ENCODE measurements around the gene NLRP9. TPM values are rescaled to one million over a fixed set of nuclear protein-coding genes. Genes with fewer than 3 reads are reported as not detected.

NLRP9 gene
- total RNA-seq, 1 donor from 2014 or later: not detected

DNA sequence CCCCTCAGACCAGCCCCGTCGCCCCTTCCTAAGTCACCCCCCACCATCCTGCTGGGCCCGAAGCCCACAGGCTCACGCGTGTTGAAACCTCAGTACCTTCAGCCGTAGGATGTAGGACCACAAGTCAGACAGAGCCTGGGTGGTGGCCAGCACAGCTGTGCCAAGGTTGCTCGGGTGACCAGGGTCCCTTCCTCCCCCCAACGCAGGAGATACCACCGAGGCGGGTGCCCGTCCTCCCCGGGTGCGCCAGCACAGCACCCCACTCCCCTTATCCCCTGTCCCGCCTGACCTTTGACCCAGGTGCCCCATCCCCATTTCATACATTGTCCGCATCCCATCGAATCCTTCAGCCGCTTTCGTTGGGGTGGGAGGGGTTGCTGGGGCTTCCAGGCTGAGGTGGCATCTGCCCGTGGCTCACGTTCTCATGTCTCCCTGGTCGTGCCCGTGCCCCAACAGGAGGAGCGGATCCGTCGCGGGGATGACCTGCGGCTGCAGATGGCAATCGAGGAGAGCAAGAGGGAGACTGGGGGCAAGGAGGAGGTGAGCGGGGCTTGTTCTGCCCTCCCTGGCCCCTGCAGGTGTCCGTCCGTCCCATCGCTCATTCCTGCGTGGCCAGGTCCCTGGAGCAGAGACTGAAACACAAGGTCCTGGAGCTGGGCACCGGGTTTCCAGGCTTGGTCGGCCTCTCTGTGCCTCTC is 48.6 kb downstream of the NLRP9 start:
- no peak for DNase-seq (ENCODE audit: extremely low read depth, low read depth, low spot score)

DNA sequence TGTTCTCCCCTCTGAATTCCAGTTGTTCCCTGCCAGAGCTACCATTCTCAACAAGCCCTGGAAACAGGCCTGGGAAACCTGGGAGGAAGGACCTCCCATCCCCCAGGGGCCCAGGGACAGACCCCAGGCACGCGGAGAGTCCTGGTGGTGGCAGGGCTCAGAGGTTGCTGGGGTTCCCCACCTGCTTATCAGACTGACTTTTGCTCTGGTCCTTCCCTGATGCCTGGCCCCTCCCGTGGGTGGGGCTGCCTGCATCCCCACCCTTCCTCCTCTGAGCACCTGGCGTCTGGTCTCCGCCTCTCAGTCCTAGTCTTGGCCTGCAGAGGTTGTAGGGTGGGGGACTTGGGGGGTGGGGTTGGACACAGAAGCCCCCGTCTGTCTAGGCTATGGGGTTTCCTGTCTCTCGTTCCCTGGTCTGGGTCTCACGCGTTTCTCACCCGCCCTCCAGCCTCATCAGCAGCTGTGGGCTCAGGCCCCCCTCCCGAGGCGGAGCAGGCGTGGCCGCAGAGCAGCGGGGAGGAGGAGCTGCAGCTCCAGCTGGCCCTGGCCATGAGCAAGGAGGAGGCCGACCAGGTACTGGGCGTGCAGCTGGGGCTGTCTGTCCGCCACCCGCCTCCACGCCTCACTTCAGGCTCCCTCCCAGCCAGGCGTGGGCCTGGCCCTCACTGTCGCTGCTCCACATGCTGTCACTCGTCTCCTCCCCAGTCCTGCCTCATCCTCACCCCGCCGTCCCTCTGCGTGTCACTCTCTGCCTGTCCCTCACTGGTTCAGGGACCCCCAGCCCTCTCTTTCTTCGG is 49.6 kb downstream of the NLRP9 start:
- no peak for DNase-seq (ENCODE audit: extremely low read depth, low read depth, low spot score)

DNA sequence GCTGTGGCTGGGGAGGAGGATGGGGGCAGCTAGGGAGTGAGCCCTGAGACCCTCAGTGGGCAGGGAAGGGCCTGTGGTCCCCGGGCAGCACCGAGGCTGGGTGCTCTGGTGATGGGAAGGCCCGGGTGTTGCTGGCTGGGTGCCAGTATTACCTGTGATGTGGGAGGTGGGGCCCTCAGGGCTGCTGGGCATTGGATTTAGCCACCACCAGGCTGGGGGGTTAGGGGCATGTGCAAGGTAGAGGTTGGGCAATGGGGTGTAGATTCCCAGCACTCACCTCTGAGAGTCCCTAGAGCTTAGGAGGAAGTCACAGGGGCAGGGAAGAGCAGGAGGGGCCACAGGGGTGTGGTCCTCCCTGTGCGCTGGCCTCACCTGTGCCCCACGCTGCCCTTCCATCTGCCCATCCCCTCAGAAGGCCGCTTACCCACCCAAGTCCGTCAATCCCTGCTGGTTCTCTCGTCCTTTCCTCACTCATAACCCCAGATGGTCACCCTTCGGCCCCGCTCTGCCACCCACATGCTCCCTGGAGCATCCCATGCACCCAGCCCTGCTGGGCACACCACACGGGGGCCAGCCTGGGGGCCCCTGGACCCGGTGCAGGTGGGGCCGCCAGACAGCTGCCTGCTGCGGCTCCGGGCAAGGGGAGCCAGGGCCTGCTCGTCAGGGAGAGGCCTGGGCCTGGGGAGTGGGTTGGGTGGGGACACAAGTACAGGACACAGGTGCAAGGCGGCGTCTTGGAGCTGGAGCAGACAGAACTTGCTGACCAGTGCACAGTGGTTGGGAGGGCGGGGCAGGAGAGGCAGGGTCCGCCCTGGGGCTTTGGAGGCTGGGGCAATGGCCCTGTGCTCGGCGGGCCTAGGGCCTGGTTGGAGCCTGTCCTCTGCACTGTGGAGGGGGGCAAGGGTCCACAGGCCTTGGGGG is 50.7 kb downstream of the NLRP9 start:
- DNase-seq (ENCODE audit: extremely low read depth, low read depth, low spot score): no peak

DNA sequence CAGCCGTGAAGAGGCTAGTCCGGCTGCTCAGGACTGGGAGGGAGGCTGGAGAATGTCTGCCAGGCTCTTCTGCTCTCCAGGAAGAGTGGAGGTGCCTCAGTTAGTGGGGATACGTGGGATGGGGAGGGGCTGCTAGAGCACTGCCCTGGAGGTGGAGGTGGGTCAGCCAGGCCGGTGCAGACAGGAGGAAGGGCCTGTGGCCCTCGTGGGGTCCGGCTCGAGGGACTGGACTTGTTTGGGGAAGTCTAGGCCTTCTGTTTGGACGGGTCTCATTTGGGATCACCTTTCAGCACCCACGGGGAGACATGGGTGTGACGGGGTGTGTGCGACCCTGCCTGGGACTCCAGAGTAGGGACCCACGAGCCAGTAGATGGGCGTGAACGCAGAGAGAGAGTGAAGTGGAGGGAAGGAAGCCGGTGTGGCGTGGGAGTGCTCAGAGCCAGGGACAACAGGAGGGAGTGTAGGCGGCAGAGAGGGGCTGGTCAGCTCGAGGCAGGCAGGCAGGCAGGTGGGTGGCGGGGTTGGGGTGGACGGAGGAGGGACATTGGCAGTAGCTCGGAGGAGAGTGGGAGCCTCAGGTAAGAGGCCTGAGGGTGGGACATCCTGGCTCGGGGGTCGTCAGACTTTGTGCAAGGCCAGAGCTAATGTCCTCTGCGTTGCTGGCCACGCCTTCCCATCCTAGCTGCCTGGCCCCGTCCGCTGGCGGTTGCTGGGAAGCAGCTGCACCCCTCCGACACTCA is 51.7 kb downstream of the NLRP9 start:
- no peak for DNase-seq (ENCODE audit: extremely low read depth, low read depth, low spot score)

DNA sequence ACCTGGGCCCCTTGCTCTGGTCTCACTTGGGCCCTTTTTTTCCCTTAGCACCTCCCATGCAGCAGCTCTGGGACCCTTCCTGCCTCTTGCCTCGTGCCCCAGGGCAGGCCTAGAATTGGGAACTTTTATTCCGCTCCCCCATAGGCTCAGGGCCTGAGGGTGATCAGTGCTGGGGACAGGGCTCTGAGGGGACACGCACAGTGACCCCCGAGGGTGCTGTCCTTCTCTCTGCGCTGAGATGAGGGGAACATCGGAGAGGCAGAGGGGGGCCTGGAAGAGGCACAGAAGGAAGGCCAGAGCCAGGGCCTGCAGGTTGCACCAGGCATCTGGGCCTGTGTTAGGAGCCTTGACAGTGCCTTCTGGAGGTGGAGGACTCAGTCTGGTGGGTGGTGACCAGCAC is 52.4 kb downstream of the NLRP9 start:
- no peak for DNase-seq (ENCODE audit: extremely low read depth, low read depth, low spot score)

DNA sequence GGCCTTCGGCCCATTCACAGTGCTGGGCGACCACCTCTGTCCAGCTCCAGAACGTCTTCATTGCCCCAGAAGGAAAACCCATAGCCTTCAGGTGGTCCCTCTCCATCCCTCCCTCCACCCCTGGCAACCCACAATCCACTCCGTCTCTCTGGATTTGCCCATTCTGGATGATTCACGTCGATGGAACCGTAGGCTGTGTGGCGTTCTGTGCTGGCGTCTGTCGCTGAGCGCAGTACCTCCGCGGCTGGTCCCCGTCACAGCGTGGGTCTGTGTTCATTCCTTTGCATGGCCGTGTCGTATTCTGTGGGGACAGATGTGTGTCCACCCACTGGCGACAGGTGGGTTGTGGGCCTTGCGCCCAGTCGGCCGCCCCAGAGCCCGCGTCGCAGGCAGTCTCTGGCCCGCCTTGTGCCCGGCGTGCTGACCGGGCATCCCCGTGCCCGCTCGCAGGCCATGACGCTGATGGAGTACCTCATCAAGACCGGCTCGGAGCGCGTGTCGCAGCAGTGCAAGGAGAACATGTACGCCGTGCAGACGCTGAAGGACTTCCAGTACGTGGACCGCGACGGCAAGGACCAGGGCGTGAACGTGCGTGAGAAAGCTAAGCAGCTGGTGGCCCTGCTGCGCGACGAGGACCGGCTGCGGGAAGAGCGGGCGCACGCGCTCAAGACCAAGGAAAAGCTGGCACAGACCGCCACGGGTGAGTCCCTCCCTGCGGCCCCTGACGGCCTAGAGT is 53.1 kb downstream of the NLRP9 start:
- DNase-seq (ENCODE audit: extremely low read depth, low read depth, low spot score): no peak

DNA sequence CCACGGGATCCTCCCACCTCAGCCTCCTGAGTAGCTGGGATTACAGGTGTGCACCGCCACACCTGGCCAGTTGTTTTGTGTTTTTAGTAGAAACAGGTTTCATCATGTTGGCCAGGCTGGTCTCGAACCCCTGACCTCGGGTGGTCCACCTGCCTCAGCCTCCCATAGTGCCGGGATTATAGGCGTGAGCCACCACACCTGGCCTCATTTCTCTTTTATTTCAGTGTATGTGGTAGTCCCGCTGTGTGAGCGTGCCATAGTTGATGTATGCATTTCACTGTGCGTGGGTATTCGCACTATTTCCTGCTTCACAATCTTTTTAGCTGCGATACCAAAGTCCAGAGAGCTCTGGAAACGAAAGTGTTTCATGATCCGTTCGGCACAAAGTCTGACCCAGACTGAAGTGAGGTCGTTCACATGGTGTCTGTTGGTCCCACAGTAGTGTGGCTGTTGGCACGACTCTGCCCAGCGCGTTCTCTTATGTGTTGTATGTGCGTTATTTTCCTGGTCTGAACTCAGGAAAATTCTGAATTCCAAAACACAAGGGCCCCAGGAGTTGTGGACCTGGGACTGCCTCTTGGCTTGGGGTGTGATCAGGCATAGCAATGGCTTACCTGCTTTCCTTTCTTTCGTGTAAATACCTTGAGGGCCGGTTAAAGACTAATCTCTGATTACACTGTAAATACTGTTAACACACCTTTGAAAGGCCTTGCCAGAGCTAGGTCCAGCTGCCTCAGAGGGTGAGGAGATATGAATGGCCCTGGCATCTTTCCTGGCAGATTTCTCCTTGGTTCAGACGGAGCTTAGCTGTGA is 54.5 kb downstream of the NLRP9 start:
- DNase-seq (ENCODE audit: extremely low read depth, low read depth, low spot score): no peak

DNA sequence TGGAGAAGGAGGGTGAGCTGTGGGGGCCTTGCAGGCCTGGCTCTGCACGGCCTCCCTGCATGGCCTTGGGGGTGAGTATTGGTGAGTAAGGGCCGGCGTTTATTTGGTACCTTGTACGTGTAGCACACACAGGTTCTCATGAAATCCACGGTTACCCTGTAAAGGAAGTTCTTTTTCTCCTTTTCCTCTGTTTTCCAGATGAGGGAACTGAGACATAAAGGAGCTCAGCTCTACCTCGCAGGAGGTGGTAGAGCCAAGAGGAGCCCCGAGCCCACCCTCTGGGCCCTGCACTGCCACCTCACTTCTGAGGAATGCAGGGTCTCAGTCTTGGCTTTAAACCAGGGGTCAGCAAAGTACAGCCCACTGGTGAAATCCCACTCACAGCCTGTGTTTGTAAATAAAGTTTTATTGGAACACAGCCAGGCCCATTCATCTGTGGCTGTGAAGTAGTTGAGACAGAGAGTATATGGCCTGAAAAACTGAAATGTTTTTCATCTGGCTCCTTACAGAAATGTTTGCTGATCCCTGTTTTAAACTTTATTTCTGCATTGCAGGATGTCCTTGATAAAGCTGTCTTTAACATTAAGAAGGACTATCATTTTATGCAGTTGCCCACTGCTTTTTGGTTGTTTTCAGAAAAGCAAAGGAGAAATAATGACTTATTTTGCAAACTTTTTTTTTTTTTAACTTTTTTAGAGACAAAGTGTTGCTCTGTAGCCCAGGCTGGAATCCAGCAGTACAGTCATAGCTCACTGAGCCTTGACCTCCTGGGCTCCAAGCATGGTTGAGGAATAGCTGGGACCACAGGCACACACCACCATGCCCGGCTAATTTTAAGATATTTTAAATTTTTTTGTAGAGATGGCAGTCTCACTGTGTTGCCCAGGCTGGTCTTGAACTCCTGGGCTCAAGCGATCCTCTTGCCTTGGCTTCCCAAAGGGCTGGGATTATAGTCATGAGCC is 56.8 kb downstream of the NLRP9 start:
- DNase-seq (ENCODE audit: extremely low read depth, low read depth, low spot score): no peak

DNA sequence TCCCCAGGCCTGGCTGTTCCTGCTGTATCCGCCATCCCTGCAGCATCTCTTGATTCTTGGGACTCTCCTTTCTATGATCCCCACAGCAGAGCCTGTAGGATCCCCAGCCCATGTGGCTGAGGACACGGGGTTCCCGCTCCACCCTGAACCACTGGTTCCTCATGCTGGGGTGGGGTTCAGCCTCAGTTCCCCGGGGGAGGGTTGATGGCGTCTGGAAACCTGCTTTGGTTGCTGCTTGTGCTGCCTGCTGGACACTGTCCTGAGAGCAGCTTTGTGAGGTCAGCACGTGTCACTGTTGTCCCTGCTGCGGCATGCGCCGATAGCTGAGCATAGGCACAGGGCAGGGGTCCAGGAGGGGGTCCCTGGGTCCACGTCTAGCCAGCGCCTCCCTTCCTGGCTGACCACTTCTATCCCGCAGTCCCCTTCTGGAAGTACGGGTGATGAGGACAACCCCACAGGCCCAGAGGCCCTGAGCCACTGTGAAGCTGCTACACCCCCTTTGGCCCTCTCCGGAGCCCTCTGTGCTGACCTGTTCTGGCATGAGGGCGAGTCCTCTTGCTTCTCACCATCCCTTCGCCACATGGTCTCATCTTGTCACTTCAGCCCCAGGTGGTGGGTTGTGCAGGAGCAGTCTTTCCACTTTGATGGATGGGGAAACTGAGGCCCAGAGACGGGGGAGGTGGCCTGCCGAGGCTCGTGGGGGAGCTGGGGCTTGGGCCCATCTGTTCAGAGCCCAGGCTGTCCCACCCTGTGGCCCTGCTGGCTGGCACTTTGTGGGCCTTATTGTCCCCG is 57.7 kb downstream of the NLRP9 start:
- DNase-seq (ENCODE audit: extremely low read depth, low read depth, low spot score): no peak

DNA sequence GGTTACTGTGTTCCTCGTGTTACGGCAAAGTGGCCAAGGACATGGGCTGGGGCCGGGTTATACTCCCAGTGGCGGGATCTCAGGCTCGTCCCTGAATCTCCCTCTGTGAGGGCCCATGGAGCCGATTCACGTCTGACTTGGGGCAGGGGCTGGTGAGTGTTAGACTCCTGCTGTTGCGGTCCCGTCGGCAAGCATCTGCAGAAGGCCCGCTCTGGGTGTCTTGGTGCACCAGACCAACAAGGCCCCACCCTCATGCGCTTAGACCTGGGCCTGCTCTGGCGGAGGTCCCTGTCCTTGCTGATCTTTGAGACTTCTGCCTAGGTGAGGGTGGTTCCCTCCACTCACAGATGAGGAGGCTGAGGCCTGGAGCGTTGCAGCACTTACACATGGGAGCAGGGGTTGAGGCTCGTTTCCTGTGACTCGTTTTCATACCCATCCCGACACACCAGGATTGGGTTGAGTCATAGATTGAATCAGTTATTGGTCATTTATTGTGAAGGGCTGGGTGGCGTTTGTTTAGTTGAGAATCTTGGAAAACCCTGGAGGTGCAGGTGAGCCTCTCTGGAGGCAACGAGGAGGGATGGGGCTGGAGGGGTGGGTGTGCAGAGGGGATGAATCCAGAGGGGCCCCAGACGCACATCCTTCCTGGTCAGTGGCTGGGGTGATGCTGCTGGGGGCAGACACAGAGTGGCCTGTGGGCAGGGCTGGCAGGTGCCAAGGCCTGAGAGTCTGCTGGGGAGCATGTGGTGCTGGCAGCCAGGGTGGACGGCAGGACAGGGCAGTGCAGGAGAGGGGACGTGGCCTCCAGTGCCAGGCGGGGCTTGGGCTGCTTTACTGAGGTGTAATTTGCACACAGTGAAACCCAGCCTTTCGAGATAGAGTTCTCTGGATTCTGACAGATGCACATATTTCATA is 58.6 kb downstream of the NLRP9 start:
- DNase-seq (ENCODE audit: extremely low read depth, low read depth, low spot score): no peak

DNA sequence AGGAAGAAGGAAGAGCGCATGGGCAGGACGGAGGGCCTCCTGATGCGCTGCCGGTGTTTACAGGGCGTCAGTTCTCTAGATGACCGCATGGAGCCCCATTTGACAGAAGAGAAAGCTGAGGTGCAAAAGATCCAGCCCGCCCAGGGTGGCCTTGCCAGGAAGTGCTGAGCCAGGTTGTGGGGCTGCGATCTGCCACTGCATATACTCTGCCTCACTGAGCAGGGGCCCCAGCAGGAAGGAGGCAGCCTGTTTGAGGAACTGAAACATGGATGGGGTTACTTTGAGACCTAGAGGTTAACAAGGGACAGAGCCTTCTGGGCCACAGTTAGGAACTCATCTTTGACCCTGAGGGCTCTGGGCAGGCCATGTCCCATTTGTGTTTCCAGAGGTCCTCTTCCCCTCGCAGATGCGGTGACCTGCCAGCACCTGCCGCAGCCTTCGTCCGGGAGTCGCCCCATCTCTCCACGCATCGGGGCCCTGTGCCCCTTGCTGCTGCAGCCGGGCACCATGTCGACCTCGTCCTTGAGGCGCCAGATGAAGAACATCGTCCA is 60.0 kb downstream of the NLRP9 start:
- no peak for DNase-seq (ENCODE audit: extremely low read depth, low read depth, low spot score)

DNA sequence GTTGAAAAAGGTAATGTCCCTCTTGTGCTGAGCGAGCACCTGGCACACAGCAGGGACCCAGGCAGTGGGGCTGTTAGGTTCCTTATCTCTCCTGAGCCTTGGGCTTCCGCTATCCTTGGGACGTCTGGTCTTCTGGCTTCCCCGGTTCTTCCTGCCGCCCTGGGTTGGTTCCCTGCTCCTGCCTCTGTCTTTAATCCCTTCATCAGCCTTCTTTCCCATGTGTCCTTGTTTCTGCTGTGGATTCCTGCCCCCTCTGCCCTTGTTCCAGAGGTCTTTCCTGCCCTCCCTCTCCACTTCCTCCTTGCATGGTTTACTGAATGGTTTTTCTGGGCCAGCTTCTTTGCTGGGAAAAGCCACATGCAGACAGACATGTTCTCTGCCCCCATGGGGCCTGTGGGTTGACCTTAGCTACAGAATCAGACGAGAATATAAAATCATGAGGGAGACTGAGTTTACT is 60.6 kb downstream of the NLRP9 start:
- no peak for DNase-seq (ENCODE audit: extremely low read depth, low read depth, low spot score)

DNA sequence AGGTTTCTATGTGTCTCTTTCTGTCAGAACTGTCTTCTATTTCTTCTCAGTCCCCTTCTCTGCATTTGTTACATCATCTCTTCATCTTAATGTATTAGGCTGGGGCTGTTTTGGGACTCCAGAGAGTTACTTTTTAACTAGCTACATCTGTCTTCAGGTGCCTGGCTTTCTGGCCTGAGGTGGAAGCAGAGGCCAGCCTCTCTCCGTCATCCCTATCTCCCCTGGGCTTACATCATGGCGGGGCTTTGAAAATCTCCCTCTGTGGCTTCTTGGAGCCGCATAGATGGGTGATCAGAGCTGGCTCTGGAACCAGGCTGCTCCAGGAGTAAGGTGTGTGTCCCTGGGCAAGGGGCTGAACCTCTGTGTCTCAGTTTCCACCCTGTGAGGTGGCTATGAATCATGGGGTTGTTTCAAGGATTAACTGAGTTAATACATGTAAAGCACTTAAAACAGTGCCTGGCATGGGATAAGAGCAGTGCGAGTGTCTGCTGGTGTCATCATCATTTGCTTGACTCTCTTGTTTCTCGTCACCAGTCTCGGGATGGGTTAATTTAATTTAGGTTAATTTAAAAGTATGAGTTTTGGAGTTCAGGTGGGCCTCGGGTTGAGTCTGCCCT is 61.2 kb downstream of the NLRP9 start:
- no peak for DNase-seq (ENCODE audit: extremely low read depth, low read depth, low spot score)

DNA sequence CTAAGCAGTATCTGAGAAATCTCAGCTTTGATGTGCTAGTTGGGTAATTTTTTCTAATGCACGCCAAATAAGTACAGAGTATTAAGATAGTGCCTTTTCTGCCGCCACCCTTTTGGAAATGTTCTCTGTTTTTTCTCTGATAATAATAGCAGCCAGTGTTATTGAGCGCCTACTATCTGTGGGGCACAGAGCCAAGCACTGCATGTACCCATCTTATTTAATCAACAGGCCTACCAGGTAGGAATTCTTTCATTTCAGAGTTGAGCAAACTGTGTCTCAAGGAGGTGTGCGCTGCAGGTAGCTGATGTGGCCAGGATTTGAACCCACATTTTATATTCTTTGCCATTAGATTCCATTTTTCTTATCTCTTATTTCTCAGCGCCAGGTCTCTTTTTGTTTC is 61.8 kb downstream of the NLRP9 start:
- DNase-seq (ENCODE audit: extremely low read depth, low read depth, low spot score): no peak

DNA sequence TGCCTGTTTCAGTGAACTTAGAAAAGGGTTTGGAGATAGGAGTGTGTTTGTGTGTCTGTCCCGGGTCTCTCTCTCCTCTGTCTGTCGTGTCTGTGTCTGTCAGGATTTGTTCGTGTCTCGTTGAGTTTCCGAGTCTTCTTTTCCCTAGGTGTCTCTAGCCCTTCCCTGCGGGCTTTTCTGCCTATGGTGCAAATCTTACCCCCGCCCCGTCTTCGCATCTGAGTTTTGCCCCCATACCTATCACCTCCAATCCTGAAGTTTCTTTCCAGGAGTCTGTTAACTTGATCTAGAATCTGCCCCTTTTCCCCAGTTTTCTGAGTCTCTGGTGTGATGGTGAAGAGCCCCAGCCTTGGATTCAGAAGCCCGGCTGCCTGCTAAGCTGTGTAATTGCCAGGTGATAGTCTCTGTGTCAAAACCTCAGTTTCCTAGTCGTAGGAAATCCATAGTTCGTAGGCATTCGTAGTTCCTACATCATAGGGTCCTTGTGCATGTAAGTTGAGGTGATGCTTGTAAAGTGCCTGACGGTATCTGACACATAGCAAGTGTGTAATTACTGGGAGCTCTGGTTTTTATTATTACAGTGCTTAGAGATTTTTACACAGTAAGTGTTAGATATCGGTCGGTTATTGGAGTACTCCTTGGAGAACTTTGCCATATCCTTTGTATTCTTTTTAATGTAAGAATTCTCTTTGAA is 62.4 kb downstream of the NLRP9 start:
- DNase-seq (ENCODE audit: extremely low read depth, low read depth, low spot score): no peak
